CD4-positive, alpha-beta T cell treated with Interleukin-17A for 4 hours (primary cell): ENCODE measurements around the gene NRBF2.
"Not testable (repeated sequence)": the region's sequence is repeated elsewhere in the genome, so short reads cannot be mapped to it uniquely, and the experiment has no call there.

Experiments
- DNase-seq: peaks from one replicate; pipeline ENCODE4 v3.0.0-alpha.2; 2020; ENCODE audit warnings: mixed read lengths

Gene NRBF2

DNA sequence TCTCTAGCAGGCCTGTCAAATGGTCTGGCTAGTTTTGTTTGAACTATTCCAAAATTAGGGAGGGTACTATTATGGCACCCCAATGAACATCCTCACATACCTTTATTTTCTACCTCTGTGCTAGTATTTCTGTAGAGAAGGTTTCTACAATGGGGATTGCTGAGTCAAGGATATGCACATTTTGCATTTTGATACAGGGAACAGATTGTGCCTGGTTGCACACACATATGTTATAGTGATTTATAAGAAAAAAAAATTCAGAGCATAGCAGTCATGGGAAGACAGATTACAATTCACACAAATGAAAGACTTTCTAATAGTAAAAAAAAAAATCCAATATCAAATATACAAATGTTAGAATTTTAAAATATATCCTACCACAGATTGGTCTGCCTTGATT is 14.1 kb upstream of the NRBF2 start:
- no peak for DNase-seq

DNA sequence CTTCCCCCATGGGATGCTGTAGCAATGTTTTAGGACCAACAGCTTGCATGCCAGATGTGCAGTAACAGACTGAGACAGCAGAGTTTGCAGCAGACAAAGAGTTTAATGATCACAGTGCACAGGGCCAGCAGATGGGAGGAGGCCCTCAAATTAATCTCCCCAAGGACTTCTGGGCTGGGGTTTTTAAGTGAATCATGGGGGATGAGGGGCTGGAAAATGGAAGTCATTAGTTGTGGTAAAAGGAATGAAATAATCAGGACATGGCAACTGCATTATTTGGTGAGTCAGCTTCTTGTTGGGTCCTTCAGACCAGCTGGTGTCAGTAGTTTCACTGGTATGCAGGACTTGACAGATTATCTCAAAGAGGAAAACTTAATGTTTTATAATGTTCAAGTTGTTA is 12.6 kb upstream of the NRBF2 start:
- DNase-seq = no peak

- DNase-seq = no peak
Observed at GRCh38 chr10:63123727-63124362, 9.3 kb upstream of the NRBF2 start.

DNA sequence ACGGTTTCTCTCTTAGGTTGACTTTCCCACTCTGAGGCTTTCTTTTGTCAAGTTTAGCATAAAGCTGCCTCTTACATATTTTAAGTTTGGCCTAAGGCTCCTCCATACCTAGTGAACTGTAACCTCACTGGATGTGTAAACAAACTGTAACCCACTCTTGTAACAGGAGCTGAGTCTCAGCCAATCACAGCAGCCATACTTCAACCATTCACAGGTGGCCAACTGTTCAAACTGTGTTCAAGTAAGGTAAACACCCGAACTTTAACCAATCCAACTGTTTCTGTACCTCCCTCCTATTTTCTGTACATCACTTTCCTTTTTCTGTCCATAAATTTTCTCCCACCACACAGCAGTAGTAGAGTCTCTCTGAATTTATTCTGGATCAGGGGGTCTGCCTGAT is 7.7 kb upstream of the NRBF2 start:
- no peak for DNase-seq

- DNase-seq = no peak
Observed at GRCh38 chr10:63128443-63128842, 4.7 kb upstream of the NRBF2 start.

- DNase-seq = no peak
Observed at GRCh38 chr10:63129888-63130287, 3.2 kb upstream of the NRBF2 start.

DNA sequence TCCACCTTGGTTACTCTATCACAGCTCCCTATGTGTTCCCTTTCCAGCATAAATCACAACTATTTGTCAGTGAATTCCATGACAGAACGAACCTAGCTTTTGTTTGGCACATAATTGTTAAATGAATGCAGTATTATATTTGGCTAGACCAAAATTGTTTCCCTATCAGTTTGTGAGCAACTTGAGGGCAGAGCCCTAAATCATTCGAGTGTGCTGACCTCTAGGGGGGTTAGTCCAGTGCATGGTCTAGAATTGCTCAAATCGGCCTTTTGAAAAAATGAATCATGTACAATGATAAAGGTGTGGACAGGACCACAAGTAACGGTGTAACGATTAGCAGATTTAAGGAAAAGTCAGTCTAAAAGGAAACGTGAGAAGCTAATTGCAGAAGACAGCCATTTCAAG is 475 bp upstream of the NRBF2 start:
- DNase-seq = no peak

DNA sequence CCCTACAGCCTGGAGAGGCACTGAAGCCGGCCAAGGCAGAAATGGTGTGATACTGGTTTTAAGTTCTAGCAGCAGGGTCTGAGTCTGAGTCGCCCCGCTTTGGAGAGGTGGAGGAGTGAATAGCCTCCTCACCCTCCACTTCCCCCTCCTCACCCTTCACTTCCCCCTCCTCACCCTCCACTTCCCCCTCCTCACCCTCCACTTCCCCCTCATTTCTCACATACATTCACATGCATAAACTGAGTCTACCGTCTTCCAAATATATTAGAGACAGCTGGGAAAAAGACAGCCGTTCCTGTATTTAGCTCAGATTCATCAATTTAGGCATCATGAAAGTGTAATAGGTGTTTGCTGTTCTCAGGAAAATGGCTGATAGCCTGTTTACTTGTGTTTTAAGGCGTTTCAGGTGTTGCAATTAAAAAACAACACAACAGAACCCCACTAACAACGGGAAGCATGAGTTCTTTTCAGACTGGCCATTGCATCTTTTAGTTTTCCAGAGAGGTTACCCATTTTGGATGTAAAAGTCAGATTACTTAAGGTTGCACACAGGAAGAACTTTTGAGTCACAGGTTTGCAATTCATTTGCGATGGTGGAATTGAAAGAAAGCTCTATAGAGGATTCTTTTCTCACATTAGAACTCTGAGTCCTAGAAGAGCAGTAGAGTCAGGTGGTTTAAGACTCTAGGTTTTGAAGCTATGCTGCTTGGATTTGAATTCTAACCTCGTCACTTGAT is 861 bp downstream of the NRBF2 start:
- DNase-seq = no peak

DNA sequence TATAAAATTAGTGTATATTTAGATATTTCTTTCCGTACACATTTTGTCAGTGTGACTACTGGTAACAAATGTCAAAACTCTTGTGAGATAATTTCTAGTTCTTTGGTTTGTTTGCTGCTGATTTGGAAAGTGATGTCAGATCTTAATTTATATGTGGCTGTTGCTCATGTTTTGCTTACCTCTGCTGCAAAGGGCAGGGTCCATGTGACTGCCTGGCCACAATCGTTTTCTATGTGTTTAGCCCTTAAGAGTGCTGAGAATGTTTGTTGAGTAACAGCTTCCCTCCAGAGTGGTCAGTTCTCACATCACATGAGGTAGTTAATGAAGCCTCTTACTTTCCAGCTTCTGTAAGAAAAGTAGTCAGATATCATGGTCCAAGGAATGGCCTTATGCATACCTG is 4.2 kb downstream of the NRBF2 start:
- no peak for DNase-seq

DNA sequence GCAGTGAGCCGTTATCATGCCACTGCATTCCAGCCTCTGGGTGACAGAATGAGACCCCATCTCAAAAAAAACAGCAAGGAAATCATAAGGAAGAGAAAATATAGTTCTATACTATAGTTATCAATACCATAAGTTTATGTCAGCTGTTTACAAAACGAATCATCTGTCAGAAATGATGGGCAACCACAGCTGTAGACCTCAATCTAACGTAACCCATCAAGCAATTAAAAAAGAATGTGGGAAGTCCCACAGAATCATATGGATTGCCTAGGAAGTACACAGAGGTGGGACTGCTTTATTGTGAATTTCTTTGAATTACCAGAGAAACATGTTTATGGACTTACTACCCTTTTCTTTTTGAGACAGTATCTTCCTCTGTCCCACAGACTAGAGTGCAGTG is 6.9 kb downstream of the NRBF2 start:
- DNase-seq = no peak

DNA sequence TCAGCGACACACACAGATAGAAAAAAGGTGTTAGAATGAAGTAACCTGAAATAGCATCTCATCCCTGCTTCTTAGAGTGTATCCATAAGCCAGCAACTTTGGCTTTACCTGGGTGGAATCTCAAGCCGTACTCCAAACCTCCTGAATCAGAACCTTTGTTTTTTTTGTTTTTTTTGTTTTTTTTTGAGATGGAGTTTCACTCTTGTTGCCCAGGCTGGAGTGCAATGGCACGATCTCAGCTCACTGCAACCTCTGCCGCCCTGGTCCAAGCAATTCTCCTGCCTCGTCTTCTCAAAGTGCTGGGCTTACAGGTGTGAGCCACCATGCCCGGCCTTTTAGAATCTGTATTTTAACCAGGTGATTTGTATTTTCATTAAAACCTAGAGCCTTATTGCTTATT is 9.0 kb downstream of the NRBF2 start:
- DNase-seq = no peak

- no peak for DNase-seq
Observed at GRCh38 chr10:63143987-63144386, 10.9 kb downstream of the NRBF2 start.

DNA sequence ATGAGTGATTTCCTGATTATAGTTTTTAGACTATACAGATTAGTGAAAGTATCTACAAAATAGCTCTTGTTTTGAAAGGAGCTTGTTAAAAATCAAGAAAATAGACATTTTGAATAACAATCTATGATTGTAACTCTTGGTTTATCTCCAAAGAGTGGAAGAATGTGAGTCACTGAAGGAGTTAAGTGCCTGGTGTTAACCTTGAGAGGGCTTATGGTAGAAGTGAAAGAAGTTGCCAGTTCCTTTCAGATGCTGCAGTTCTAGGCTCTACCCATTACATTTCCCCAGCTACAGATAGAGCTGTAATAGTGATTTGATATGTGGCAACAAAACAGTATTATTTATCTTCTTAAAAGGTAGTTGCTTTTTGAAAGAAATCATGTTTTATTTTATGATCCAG is 12.7 kb downstream of the NRBF2 start:
- no peak for DNase-seq

DNA sequence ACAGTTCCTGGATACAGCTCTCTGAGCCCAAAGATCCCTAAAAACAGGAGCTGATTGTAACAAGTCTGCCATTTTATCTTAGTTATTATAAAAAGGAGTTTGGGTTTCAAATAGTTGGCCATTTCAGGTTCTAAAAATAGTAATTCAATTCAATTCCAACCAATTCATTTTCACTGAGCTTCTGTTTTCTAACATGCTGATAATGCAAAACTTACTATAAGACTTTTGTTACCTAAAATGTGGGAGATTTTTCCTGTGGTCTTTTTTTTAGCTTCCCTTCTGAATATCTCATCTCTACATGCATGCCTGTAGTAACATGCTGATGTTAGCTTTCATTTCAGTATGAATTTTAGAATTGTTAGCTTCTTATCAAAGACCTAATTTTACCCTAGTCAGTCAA is 13.4 kb downstream of the NRBF2 start:
- DNase-seq = no peak

GRCh38 chr10:63150745-63151144 is 17.6 kb downstream of the NRBF2 start:
- DNase-seq = no peak

- not testable (repeated sequence) for DNase-seq
Observed at GRCh38 chr10:63153868-63154545, 20.9 kb downstream of the NRBF2 start.

DNA sequence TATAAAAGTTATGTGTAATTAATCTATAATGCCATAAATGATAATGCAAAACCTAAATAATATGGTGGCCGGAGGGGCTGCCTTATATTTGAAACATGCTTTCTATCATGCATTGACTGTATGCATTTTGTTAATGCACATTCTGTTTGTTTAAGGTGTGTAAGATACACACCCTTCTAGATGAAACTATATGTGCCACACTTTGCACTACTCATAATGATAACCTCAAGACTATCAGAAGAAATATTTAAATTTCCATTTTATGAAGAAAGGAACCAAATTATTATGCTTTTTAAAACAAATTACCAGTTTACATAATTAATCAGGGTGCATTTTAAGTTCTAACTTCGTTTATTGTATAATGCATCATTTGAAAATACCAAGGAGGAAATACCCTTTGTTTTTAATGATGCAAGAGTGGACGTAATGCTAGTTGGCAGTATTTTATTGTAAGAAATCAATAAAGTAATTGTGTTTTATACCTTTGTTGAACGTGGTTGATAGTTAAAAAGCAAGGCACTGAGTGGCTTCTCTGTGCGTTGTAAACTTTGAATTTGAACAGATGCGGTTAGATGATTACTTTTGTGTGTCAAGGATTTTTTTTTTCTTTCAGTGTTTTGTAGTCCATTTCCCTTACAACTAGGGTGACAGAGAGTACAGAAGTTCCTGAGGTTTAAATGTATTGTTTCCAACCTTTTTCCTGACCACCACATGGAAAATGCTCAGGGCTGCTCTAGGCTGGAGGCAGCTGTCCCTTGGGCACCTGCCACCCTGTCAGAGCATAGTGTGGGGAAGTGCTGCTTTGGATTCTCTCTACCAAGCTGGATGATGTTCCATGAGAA is 21.6 kb downstream of the NRBF2 start:
- no peak for DNase-seq

DNA sequence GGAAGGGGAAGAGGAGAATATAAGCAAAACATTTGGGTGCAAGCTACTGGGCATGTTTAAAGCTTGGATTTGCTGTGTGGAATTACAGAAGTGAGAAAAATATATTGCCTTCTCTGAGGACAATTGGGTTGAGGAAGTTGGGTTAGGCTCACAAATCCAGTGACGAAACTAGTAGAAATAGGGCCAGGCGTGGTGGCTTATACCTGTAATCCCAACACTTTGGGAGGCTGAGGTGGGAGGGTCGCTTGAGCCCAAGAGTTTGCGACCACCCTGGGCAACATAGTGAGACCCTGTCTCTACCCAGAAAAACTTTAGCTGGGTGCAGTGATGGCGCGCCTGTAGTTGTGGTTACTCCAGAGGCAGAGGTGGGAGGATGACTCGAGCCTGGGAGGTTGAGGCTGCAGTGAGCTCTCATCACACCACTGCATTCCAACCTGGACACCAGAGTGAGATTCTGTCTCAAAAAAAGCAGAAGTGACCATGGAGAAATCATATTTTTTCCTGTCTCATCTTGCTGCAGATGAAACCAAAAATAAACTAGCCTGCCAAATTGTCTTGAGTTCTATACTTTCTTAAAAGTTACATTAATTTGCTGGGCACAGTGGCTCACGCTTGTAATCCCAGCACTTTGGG is 22.4 kb downstream of the NRBF2 start:
- DNase-seq = no peak

DNA sequence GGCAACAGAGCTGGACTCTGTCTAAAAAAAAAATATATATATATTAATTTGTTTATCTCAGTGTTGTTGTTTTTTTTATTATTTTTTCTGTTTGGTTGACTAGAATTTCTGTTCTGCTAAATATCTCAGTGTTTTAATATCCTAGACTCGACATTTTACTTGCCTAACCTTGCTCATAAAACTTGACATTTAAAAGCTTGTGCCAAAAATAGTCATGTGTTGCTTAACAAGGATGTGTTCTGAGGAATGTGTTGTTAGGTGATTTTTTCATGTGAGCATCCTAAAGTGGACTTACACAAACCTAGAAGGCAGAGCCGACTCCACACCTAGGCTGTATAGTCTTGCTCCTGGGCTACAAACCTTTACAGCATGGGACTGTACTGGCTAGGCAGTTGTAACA is 23.1 kb downstream of the NRBF2 start:
- DNase-seq = no peak

DNA sequence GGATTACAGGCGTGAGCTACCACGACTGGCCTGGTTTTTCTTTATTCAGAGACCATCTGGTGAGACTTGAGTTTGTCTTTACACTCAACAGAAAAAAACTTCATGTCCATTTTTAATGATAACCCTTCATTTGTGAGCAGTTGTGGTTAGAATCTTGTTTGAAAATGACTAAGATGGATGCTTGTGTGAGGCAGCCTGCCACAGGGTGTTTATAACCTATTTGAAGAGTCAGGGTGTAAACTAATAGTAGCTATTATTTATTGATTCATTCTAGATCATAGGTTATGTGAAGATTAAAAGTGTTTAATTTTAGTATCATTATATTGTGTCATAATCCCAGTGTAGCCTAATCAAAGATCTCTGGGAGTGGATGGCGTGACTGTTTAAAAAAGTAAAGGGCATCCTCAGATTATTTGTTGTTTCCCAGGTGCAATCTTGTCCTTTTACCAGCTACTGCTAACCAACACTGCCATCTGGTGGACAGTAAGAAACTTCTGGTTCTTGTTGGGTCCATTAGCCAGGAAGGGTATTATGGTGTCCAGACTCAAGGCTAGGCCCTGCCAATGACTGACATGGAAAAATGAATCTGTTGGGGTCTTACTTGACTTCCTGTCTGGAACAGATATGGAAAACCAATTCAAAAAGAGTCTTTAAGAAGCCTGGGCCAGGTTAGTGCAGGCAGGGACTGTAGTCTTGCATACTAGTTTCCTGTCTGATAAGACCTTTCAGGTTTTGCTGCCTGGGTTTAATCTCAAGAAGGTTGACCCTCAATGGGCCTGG is 24.9 kb downstream of the NRBF2 start:
- DNase-seq = peak; percentile 49

DNA sequence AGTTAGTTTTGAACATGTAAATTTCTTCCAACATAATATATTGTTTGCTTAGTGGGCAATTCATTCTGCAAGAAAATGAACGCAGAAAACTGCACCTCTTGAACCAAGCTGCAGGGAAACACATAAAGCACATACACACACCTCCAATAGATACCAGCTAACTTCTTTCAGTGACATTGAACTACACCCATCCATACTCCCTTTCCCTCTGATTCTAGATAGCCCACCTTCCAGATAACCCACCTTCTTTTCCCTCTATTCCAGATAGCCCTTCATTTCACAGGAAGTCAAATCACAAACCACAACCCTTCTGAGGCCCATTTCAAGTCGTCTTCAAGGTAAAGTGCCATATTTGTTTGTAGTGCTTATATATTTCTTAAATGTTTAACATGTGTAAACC is 28.5 kb downstream of the NRBF2 start:
- DNase-seq = no peak

- no peak for DNase-seq
Observed at GRCh38 chr10:63164166-63164623, 31.1 kb downstream of the NRBF2 start.
